Measurements from ENCODE around the gene CNIH3.

CNIH3 gene

DNA sequence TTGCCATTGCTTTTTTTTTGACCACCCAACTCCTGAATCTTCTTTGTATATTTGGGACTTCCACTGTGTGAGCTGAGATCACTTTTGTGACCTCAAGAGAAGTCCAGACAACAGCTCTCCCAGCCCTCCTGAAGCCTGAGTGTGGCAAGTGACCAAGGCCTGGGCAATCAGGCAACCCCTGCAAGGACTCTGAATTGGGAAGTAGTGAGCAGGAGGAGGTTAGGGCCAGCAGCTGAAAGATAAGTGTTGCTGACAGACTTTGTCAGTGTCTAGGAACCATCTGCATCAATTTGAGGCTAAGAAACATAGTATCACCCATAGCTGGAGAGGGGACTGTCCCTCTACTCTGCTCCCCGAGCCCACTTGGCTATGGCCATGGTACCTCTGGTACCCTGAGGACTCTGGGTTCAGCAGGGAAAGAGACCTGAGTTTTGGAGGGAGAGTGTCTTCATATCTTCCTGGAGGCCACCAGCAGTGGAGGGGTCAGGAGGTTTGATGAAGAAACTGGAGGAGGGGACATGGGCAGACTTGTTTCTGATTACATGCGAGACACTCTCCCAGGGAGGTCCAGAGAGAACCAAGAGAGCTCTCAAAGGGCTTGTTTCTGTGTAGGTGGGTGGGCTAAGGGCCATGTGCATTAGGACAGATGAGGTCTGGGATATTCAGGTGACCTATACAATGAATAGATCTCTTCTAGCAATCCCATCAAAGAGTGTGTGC, 166.3 kb downstream of the CNIH3 start:
- no peak for DNase-seq

DNA sequence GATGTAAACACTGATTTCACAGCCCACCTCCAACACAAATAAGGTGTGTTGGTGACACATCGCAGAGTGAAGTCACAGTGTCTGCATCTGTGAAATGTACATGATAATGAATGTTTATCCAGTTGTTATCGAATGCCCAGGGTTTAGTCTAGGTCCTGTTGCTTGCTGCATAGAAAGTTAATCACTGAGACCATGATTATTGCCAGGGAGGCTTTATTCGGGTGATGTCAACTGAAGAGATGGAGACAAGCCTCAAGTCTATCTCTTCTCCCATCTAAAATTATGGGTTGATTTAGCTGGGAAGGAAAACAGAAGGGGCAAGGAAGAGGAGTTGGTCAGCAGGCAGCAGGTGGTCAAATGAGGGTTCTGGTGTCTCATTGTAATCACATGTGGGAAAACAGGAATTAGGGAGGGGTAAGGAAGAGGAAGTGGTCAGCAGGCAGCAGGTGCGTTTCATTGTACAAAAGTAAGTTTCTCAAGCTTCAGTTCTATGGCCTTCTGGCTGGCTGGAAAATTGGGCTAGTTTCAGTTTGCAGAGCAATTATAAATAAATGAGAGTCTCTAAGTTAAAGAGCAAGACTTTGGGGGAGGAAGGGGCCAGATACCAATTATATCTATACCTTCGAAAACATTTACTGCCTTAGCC, 167.0 kb downstream of the CNIH3 start:
- peak in 1 of 2 experiments; percentile 8 for DNase-seq

DNA sequence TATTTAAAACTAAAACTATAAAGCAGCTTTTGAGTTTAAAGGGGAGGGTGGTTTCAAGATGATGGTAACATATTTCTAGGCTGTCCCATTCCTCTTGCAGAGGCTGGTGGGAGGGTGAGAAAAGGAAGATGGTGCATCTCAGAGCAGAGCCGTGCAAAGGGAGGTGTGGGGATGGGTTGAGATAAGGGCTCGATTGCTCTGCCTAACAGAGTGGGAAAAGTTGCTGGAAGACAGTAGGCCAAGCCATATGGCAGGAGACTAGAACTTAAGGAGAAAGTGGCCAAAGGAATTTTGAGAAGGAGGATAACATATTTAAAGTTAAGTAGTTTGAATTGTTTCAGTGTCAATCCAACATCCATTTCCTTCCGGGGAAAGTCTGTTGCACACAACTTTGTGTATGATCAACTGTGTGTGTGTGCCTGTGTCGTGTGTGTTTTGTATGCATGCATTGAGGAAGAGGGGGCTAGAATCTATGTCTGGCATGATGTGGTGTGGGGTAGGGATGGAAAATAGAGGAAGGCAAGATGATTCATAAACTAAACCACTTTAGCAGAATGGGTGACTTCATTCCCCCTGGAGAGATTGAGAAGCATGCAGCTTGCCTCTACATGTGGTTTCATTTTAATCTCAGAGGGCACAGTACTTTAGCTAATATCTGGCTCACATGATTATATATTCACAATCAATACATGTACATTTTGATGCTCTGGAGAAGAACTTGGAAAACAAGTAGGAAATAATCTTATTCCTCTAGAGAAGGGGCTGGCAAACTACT, 168.3 kb downstream of the CNIH3 start:
- DNase-seq, result peak; percentile 12 to 38

DNA sequence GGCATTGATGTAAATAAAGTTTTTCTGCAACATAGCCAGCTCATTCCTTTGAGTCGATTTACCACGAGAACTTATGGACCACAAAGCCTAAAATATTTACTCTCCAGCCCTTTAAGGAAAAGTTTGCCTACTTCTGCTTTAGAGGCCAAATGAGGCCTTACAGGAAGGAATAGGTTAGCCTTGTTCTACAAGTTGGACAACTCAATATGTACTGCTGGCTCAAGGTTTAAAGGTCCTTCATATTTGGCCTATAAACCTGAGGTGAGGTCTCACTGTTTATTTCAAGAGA, 168.9 kb downstream of the CNIH3 start:
- DNase-seq, result peak; percentile 22 to 48

DNA sequence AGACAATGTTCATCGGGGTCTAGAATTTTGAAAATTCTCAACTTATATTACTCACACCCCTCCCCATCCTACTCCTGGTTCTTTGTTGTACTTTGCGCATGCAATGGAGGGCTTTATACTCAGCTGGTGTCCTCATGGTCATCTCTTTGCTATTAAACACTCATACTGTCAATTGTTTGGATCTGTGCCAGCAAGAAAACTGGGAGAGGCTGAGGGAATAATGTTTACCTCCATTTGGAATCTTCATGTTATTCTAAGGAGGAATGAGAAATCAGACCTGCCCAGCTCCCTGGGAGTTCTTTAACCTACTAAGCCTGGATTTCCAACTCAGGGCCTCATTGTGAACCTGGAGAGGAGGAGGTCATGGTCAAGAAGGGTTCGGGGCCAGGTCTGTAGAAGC, 169.5 kb downstream of the CNIH3 start:
- DNase-seq, result no peak

DNA sequence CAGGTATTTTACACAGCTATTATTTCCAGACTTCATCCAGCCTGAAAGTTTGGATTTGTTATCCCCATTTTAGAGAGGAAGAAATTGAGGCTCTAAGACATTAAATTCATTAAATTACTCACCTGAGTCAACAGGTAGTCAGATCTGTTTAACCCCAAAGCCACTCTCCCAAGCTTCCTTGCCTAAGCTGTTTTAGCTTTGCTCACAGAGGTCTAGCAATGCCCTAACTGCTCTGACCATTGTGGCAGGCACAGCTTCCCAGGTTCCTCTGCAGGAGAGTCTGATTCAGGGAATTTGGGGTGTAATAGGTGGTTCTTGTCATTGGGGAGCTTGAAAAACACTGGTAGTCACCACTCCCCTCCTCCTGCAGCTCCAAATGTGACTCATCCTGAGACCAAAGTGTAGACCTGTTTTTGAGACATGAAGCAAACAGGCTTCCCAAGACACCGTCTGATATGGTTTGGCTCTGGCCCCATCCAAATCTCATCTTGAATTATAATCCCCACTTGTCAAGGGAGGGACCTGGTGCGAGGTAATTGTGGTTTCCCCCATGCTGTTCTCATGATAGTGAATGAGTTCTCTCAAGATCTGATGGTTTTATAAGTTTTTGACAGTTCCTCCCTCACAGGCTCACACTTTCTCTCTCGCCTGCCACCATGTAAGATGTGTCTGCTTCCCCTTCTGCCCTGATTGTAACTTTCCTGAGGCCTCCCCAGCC, 170.6 kb downstream of the CNIH3 start:
- no peak for DNase-seq

DNA sequence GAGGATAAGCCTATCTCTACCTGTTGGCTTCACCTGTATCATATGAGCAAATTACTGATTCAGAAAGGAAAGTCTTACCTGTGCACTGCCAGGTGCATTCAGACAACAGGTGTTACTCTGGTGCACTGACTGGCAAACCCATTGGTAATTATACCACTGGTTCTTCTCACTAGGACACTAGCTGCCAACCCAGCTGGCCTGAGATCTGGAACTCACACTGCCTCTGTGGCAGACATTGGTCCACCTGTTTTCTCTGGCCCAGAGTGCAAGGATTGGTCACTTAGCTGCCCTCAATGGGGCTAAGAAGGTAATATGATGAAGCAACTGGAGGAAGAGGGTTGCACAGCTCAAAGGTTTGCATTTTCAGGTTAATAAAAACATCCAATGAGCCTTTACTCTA, 173.2 kb downstream of the CNIH3 start:
- no peak for DNase-seq
